HL-60/S4 treated with phorbol 12-myristate 13-acetate at 8.2 ng/mL for 4 days and 3 days (cell line): Measurements from ENCODE around the gene ZNF385A.

ENCODE experiments used
- in situ Hi-C: fragments of 300-500 bp; cut with MboI; formaldehyde crosslinking; loops from 2 replicates; pipeline ENCODE4 v1.15.0; 2022; ENCODE audit warnings: low sequenced_read_pairs

The ZNF385A gene

GRCh38 chr12:54375259-54375579, 9.3 kb downstream of the ZNF385A start:
- in situ Hi-C loops, result no loop called here

GRCh38 chr12:54374562-54375258, 9.8 kb downstream of the ZNF385A start:
- in situ Hi-C loops, result loop anchor here (25.0 kb wide), 1 partner anchor 387 kb away; the partner anchor contains the start of gene HOXC10

GRCh38 chr12:54373649-54374561, 10.6 kb downstream of the ZNF385A start:
- in situ Hi-C loops, result loop anchor here (25.0 kb wide), 1 partner anchor 387 kb away; the partner anchor contains the start of gene HOXC10

- in situ Hi-C loops, result loop anchor here (25.0 kb wide), 1 partner anchor 385 kb away; the partner anchor contains the start of gene HOXC10
Observed at GRCh38 chr12:54372113-54372806, 12.3 kb downstream of the ZNF385A start.

- in situ Hi-C loops, result loop anchor here (25.0 kb wide), 1 partner anchor 384 kb away; the partner anchor contains the start of gene HOXC10
Observed at GRCh38 chr12:54371328-54372112, 13.0 kb downstream of the ZNF385A start.

- in situ Hi-C loops, result loop anchor here (25.0 kb wide), 1 partner anchor 383 kb away; the partner anchor contains the start of gene HOXC10
Observed at GRCh38 chr12:54370171-54370730, 14.3 kb downstream of the ZNF385A start.

GRCh38 chr12:54369597-54370131, 14.9 kb downstream of the ZNF385A start:
- in situ Hi-C loops, result loop anchor here (25.0 kb wide), 1 partner anchor 382 kb away; the partner anchor contains the start of gene HOXC10

GRCh38 chr12:54368709-54369596, 15.6 kb downstream of the ZNF385A start:
- in situ Hi-C loops, result loop anchor here (25.0 kb wide), 1 partner anchor 382 kb away; the partner anchor contains the start of gene HOXC10

GRCh38 chr12:54368025-54368708, 16.4 kb downstream of the ZNF385A start:
- in situ Hi-C loops, result loop anchor here (25.0 kb wide), 1 partner anchor 381 kb away; the partner anchor contains the start of gene HOXC10

GRCh38 chr12:54364413-54364812, 20.1 kb downstream of the ZNF385A start, which contains the start of gene GPR84:
GPR84 (minus strand) TSS chr12:54364486; CDS start chr12:54363851, 635 bp downstream.
- in situ Hi-C loops, result loop anchor here (25.0 kb wide), 1 partner anchor 377 kb away; the partner anchor contains the start of gene HOXC10

GRCh38 chr12:54363618-54364017, 20.9 kb downstream of the ZNF385A start:
- in situ Hi-C loops, result loop anchor here (25.0 kb wide), 1 partner anchor 376 kb away; the partner anchor contains the start of gene HOXC10

GRCh38 chr12:54363047-54363446, 21.5 kb downstream of the ZNF385A start:
- in situ Hi-C loops, result loop anchor here (25.0 kb wide), 1 partner anchor 376 kb away; the partner anchor contains the start of gene HOXC10

- in situ Hi-C loops, result loop anchor here (25.0 kb wide), 1 partner anchor 374 kb away; the partner anchor contains the start of gene HOXC10
Observed at GRCh38 chr12:54360717-54361456, 23.6 kb downstream of the ZNF385A start.

- in situ Hi-C loops, result loop anchor here (25.0 kb wide), 1 partner anchor 373 kb away; the partner anchor contains the start of gene HOXC10
Observed at GRCh38 chr12:54359762-54360351, 24.7 kb downstream of the ZNF385A start.

GRCh38 chr12:54358945-54359761, 25.4 kb downstream of the ZNF385A start:
- in situ Hi-C loops, result loop anchor here (25.0 kb wide), 1 partner anchor 372 kb away; the partner anchor contains the start of gene HOXC10
